A673 (cell line): ENCODE measurements around the gene MSI2. TPM values are rescaled to one million over a fixed set of nuclear protein-coding genes. Genes with fewer than 3 reads are reported as not detected.

Experiments
- BruUV-seq: library from RNA; stranded (reverse); fragments of 400-500 nt; replicated peaks from 2 replicates; lab custom pipeline; 2021; lab: Mats Ljungman, UMichigan
- CTCF ChIA-PET: fragments of 300-600 bp; sonication (Branson Sonifier 250); formaldehyde crosslinking; loops from one replicate; lab custom pipeline; 2022; ENCODE audit warnings: antibody characterized with exemption; lab: Charles Lee
- POLR2A ChIA-PET: fragments of 300-600 bp; sonication (Branson Sonifier 250); formaldehyde crosslinking; loops from one replicate; lab custom pipeline; 2022; ENCODE audit warnings: antibody characterized with exemption; ENCODE audit not compliant: low non-redundant PET; lab: Charles Lee
- DNase-seq: peaks from one replicate; pipeline ENCODE4 v3.0.0-alpha.2; 2015; ENCODE audit warnings: low spot score
- H3K27ac ChIP-seq: fragments of 200-600 bp; sonication (generic); 2 replicates; pipeline ENCODE4 v1.5.1; 2016; ENCODE audit warnings: mixed run types, low read depth, mild to moderate bottlenecking, mixed read lengths, antibody characterized with exemption, low read length; ENCODE audit not compliant: poor library complexity, severe bottlenecking
- H3K27me3 ChIP-seq: fragments of 200-600 bp; sonication (generic); replicated peaks from 2 replicates; pipeline ENCODE4 v1.6.1; 2017; ENCODE audit warnings: mixed run types, low read depth, mild to moderate bottlenecking, mixed read lengths, antibody characterized with exemption, low read length; ENCODE audit not compliant: insufficient read depth, poor library complexity
- H3K36me3 ChIP-seq: fragments of 200-600 bp; sonication (generic); 2 replicates; pipeline ENCODE4 v1.6.1; 2016; ENCODE audit warnings: mixed run types, mild to moderate bottlenecking, mixed read lengths, antibody characterized with exemption, low read length; ENCODE audit not compliant: insufficient read depth, poor library complexity, severe bottlenecking
- H3K4me1 ChIP-seq: fragments of 200-600 bp; sonication (generic); 2 replicates; pipeline ENCODE4 v1.6.1; 2017; ENCODE audit warnings: mixed run types, mild to moderate bottlenecking, mixed read lengths, antibody characterized with exemption, low read length; ENCODE audit not compliant: insufficient read depth, poor library complexity, severe bottlenecking
- H3K4me3 ChIP-seq: fragments of 200-600 bp; sonication (generic); 2 replicates; pipeline ENCODE4 v1.5.1; 2016; ENCODE audit warnings: low read depth, mixed run types, mild to moderate bottlenecking, mixed read lengths, low read length; ENCODE audit not compliant: poor library complexity, severe bottlenecking
- H3K9me3 ChIP-seq: fragments of 200-600 bp; sonication (generic); 2 replicates; pipeline ENCODE4 v1.6.1; 2016; ENCODE audit warnings: mixed run types, low read depth, mild to moderate bottlenecking, mixed read lengths, antibody characterized with exemption, low read length; ENCODE audit not compliant: poor library complexity, severe bottlenecking
- EZH2 ChIP-seq: fragments of 200-600 bp; sonication (generic); IDR thresholded peaks from 2 replicates; pipeline ENCODE4 v1.6.1; 2017; ENCODE audit warnings: borderline replicate concordance, low read depth, mild to moderate bottlenecking, mixed read lengths, antibody characterized with exemption, low read length; ENCODE audit not compliant: poor library complexity, severe bottlenecking
- intact Hi-C: fragments of 100-400 bp; cut with micrococcal nuclease; formaldehyde crosslinking; loops from one replicate; pipeline ENCODE4 v1.10.0; 2022; ENCODE audit not compliant: unreplicated experiment
- total RNA-seq: library from RNA; stranded (reverse); gene quantifications from 2 replicates; pipeline ENCODE4 v1.2.3, GENCODE V29; 2021
- TF ChIP-seq, protein P1 (sequence below): fragments of 300-800, 200-600 bp; sonication (generic); conservative IDR thresholded peaks from 2 replicates; pipeline ENCODE4 v1.5.1; 2017; ENCODE audit warnings: low read depth, mild to moderate bottlenecking, antibody characterized with exemption, low read length, moderate library complexity, mixed read lengths

MSI2 gene
- total RNA-seq, 1 experiment from 2014 or later: 108 TPM

DNA sequence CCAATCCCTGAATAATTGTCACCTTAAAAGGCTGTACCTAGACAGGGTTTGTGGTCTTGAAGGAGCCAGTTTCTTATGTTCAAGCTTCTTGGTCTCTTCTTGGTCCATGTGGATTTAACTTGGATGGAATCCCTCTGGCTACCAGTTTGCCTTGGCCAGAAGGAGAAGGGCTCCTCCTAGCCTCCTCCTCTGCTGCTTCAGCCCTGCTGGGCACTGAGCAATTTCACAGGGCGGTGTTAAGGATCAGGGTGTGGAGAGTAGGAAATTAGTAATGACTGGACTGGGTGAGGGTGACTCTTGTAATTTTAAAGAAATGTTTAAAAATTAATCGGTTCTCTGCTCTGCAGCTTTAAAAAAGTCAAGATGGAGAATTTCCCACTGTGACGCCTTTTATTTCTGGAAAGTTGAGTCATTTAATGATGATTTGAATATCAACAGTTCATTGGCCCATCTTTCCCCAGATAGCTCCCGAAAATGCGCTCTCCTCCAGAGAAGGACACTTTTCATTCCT is 96.4 kb downstream of the MSI2 start:
- ChIA-PET POLR2A (no interaction called here), CTCF (no interaction called here)
- H3K4me3 ChIP-seq: no peak overlapping the region
- BruUV-seq: no TSS peak
- H3K27me3 ChIP-seq: no peaks in the 10 kb centered on the region
- no peaks in the 10 kb centered on the region for H3K4me1 ChIP-seq
- TF ChIP-seq, protein P1, sequence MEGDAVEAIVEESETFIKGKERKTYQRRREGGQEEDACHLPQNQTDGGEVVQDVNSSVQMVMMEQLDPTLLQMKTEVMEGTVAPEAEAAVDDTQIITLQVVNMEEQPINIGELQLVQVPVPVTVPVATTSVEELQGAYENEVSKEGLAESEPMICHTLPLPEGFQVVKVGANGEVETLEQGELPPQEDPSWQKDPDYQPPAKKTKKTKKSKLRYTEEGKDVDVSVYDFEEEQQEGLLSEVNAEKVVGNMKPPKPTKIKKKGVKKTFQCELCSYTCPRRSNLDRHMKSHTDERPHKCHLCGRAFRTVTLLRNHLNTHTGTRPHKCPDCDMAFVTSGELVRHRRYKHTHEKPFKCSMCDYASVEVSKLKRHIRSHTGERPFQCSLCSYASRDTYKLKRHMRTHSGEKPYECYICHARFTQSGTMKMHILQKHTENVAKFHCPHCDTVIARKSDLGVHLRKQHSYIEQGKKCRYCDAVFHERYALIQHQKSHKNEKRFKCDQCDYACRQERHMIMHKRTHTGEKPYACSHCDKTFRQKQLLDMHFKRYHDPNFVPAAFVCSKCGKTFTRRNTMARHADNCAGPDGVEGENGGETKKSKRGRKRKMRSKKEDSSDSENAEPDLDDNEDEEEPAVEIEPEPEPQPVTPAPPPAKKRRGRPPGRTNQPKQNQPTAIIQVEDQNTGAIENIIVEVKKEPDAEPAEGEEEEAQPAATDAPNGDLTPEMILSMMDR: no peak
- no peak for TF ChIP-seq EZH2
- no peak for DNase-seq
- no peaks in the 10 kb centered on the region for H3K9me3 ChIP-seq
- intact Hi-C loops: no loop called here
- no peak overlapping the region for H3K27ac ChIP-seq
- no peaks in the 10 kb centered on the region for H3K36me3 ChIP-seq

DNA sequence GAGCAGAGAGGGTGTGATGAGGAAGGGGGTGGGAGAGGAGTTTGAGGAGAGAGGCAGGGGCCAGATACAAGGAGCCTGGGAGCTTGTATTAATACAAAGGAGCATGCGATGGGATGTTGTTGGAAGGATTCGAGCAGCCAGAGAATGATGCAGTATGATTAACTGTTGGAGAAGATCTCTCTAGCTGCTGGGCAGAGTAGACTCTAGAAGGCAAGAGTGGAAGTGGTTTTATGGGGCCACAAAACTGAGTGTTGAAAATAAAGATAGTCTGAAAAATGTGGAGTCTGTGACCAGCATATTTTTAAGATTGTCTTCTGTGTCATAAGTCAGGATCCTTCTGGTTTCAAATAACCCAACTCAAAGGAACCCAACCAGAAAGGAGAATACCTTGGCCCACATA is 98.3 kb downstream of the MSI2 start:
- intact Hi-C loops: no loop called here

DNA sequence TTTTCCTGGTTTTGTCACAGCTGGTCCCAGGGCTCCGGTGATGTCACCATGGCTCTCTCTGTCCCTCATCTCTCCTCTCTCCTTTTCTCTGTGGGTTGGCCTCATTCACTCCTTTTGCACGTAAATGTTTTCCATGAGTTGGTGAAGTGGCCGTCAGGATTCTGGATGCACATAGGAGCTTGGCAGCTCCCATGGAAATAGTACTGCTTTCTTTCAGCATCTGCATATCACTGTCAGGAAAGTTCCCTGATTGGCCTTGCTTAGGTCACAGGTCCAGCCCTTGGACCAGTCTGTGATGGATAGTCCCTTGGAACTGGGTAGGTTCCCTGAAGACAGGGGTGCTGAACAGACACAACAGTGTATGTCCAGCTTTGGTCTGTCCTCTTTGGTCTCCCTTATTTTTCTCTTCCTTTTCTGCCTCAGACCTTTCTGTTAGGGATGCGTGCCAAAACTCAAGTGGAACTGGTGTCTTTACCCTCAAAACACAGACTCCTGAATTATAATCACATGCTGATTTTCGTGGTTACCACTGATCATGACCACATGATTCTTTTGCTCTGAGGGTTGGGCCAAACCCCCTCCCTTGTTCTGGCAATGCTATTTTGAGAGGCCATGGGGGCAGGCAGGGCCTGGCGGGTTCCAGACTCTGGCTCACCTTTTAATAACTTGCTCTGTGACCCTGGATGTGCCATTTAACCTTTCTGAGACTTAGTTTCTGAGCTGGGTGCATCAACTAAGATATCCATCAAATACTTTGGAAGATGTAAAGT is 99.0 kb downstream of the MSI2 start:
- Histone ChIP-seq H3K27me3 (no peaks in the 10 kb centered on the region), H3K9me3 (no peaks in the 10 kb centered on the region), H3K36me3 (no peaks in the 10 kb centered on the region), H3K27ac (no peak overlapping the region), H3K4me3 (no peak overlapping the region), H3K4me1 (no peaks in the 10 kb centered on the region)
- CTCF ChIA-PET: no interaction called here
- no peak for DNase-seq
- TF ChIP-seq EZH2: no peak
- TF ChIP-seq, protein P1: no peak
- intact Hi-C loops: no loop called here
- POLR2A ChIA-PET: no interaction called here
- BruUV-seq: no TSS peak

More for the DNA sequence above, 98.3 kb downstream of the MSI2 start:
- Histone ChIP-seq H3K27me3 (no peaks in the 10 kb centered on the region), H3K9me3 (no peaks in the 10 kb centered on the region), H3K27ac (no peak overlapping the region), H3K4me3 (no peak overlapping the region), H3K4me1 (no peaks in the 10 kb centered on the region), H3K36me3 (no peaks in the 10 kb centered on the region)
- DNase-seq: no peak
- POLR2A ChIA-PET: no interaction called here
- BruUV-seq: no TSS peak
- CTCF ChIA-PET: no interaction called here
- TF ChIP-seq EZH2: no peak
- TF ChIP-seq, protein P1: no peak
